ENCODE results near the gene GATAD2B. TPM values are rescaled to one million over a fixed set of nuclear protein-coding genes. Genes with fewer than 3 reads are reported as not detected.

The GATAD2B gene
- total RNA-seq, 4 donors from 2014 or later, result 22.0 to 40.7 (median 28.1) TPM

DNA sequence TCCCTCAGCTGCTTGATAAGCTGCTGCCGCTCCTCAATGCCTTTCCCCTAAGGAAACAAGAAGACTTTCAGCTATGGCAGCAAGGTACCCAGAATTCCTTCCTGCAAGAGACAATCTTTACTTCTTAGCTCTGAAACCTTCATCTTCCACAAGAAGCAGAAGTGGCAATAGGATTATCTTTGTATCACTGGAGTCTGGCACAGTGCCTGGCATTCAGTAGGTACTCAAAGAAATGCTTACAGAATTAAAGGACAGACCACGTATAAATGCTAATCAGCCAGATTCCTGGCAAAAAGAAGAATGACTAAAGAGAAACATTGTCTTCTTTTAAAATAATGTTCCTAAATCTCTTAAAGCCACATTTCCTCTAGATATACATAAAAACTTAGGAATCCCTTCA lies 103.9 kb downstream of the GATAD2B start:
- Histone ChIP-seq H3K36me3 (peaks cover 0 to 53% of the 10 kb centered on the region in 2 donors), H3K27me3 (no peaks in the 10 kb centered on the region), H3K27ac (peak overlapping the region in 2 of 4 donors; percentile 4 to 20), H3K9me3 (no peaks in the 10 kb centered on the region), H3K4me3 (no peak overlapping the region), H3K4me1 (peaks cover 0 to 25% of the 10 kb centered on the region in 2 donors)
- intact Hi-C loops (cut with DNase I; ENCODE audit: low total_unique reads) (loop anchor here (5.0 kb wide), 1 partner anchor 103 kb away; the partner anchor contains the start of gene GATAD2B), in situ Hi-C loops (cut with MboI; ENCODE audit: low sequenced_read_pairs in 4 of 4) (loop anchor here (10.0 to 25.0 kb wide), 2 partner anchors 93 to 156 kb away; partner anchors contain the start of genes GATAD2B (in 3 of the 4) and JTB (in 1 of the 4))
- TF ChIP-seq POLR2A (IDR thresholded peaks at IDR 0.05), result no peak
- TF ChIP-seq, protein P1, sequence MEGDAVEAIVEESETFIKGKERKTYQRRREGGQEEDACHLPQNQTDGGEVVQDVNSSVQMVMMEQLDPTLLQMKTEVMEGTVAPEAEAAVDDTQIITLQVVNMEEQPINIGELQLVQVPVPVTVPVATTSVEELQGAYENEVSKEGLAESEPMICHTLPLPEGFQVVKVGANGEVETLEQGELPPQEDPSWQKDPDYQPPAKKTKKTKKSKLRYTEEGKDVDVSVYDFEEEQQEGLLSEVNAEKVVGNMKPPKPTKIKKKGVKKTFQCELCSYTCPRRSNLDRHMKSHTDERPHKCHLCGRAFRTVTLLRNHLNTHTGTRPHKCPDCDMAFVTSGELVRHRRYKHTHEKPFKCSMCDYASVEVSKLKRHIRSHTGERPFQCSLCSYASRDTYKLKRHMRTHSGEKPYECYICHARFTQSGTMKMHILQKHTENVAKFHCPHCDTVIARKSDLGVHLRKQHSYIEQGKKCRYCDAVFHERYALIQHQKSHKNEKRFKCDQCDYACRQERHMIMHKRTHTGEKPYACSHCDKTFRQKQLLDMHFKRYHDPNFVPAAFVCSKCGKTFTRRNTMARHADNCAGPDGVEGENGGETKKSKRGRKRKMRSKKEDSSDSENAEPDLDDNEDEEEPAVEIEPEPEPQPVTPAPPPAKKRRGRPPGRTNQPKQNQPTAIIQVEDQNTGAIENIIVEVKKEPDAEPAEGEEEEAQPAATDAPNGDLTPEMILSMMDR (IDR thresholded peaks at IDR 0.05 in 4 of 5, conservative IDR thresholded peaks at IDR 0.05 in 1 of 5), result no peak
- DNase-seq, result no peak
- ATAC-seq, result no peak

- intact Hi-C loops (cut with DNase I; ENCODE audit: low total_unique reads), result loop anchor here (5.0 kb wide), 1 partner anchor 106 kb away; the partner anchor contains the start of gene GATAD2B
Measured at GRCh38 chr1:153816283-153816889, 106.4 kb downstream of the GATAD2B start.

DNA sequence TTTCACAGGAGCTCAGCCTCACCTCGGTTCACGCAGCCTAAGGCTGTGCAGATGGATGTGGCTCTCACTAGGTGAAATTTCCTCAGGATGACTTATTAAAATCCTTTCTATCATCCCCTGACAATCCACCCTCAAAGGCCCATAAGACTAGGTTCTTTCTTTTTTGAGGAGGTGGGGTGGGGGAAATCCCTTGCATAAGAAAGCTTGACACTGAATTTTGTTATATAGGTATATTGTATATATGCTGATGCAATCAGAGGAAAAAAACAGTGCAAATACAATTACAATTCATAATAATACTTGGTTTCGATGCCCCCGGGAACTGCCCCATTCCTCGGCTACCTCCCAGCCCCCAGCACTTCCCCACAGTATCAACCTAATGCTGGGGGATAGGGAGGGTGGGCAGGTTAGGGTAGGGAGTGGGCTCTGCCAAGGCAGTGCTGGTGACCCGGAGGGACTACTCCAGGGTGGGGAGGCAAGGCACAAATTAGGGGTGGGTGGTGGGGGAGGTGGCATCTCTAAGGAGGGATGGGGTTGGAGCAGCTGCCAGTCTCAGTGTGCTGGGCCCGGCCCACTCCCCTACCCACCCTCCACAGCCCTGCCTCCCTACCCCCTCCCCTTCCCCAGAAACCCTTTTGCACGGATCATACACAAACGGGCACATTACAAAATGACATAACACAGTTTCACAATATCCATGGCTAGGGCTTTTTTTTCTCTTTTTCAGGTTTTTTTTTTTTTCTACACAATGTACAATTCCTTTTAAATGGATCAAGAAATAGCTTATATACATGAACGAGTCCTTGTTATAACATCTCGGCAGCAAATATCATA lies 116.7 kb downstream of the GATAD2B start:
- Histone ChIP-seq H3K4me1 (peaks cover 0 to 30% of the 10 kb centered on the region in 2 donors), H3K27me3 (no peaks in the 10 kb centered on the region), H3K36me3 (peaks cover 0 to 32% of the 10 kb centered on the region in 2 donors), H3K4me3 (no peak overlapping the region), H3K9me3 (no peaks in the 10 kb centered on the region), H3K27ac (peak overlapping the region; percentile 15 to 82 (median 68))
- in situ Hi-C loops (cut with MboI; ENCODE audit: low sequenced_read_pairs in 4 of 4) (loop anchor here in 3 of 4 donors (25.0 kb wide), 1 partner anchor 106 kb away; the partner anchor contains the start of gene GATAD2B (in 3 of the 3)), intact Hi-C loops (cut with DNase I; ENCODE audit: low total_unique reads) (no loop called here)
- no peak for TF ChIP-seq POLR2A (IDR thresholded peaks at IDR 0.05)
- TF ChIP-seq, protein P1 (IDR thresholded peaks at IDR 0.05 in 4 of 5, conservative IDR thresholded peaks at IDR 0.05 in 1 of 5), result no peak
- ATAC-seq (no peak), DNase-seq (no peak)

More at GRCh38 chr1:153816283-153816889, 106.4 kb downstream of the GATAD2B start:
- ATAC-seq, result peak; percentile 57 to 80
- no peak overlapping the region for H3K4me3 ChIP-seq
- in situ Hi-C loops (cut with MboI; ENCODE audit: low sequenced_read_pairs in 4 of 4), result loop anchor here (10.0 to 25.0 kb wide), 2 partner anchors 96 to 158 kb away; partner anchors contain the start of genes GATAD2B (in 3 of the 4) and JTB (in 1 of the 4)
- no peaks in the 10 kb centered on the region for H3K27me3 ChIP-seq
- TF ChIP-seq POLR2A (IDR thresholded peaks at IDR 0.05), result no peak
- TF ChIP-seq, protein P1 (IDR thresholded peaks at IDR 0.05 in 4 of 5, conservative IDR thresholded peaks at IDR 0.05 in 1 of 5), result no peak
- H3K36me3 ChIP-seq, result peaks cover 2 to 74% of the 10 kb centered on the region in 2 donors
- H3K4me1 ChIP-seq, result peaks cover 0 to 25% of the 10 kb centered on the region in 2 donors
- H3K27ac ChIP-seq, result peak overlapping the region; percentile 19 to 74 (median 38)
- DNase-seq, result peak in 1 of 2 donors; percentile 26
- H3K9me3 ChIP-seq, result no peaks in the 10 kb centered on the region

DNA sequence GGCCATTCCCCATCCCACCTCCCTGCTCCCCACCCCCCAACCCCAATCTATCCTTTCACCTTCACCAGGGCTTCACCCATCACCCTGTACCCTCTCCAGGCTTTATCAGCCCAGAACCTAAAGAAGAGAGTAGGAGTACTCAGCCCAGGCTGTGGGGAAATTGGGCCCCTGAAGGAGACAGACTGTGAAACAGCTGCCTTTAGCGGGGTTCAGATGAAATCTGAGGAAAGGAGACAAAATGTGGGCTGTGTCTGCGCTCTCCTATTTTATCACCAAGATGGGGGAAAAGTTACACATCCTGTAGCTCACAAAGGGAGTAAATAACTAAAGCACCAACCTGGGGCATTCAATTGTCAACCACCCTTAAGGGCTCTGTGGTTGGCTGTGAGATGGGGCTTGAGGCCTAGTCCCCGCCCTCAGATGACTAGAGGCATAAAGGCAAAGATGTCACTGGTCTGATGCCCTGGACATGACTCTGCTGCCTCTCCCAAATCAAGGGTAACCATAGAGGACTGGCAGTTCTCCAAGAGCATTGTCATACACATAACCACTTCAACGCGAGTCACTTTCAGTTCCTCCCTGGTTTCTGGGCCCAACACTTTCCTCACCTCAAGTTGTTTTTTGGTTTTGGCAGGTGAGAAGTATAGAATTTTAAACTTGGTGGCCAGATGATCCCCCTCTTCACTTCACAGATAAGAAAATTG lies 117.6 kb downstream of the GATAD2B start:
- in situ Hi-C loops (cut with MboI; ENCODE audit: low sequenced_read_pairs in 4 of 4), result loop anchor here in 3 of 4 donors (25.0 kb wide), 1 partner anchor 107 kb away; the partner anchor contains the start of gene GATAD2B (in 3 of the 3)
- intact Hi-C loops (cut with DNase I; ENCODE audit: low total_unique reads), result no loop called here
- Histone ChIP-seq H3K27me3 (no peaks in the 10 kb centered on the region), H3K36me3 (peaks cover 0 to 22% of the 10 kb centered on the region in 2 donors), H3K4me3 (no peak overlapping the region), H3K27ac (peak overlapping the region; percentile 15 to 82 (median 68)), H3K9me3 (no peaks in the 10 kb centered on the region), H3K4me1 (peaks cover 0 to 30% of the 10 kb centered on the region in 2 donors)
- TF ChIP-seq POLR2A (IDR thresholded peaks at IDR 0.05), result no peak
- TF ChIP-seq, protein P1 (IDR thresholded peaks at IDR 0.05 in 4 of 5, conservative IDR thresholded peaks at IDR 0.05 in 1 of 5), result no peak
- ATAC-seq (peak; percentile 92), DNase-seq (peak; percentile 70 to 73)
